Measurements from ENCODE around the gene ALDH3A1. TPM values are rescaled to one million over a fixed set of nuclear protein-coding genes. Genes with fewer than 3 reads are reported as not detected.

The ALDH3A1 gene
- total and polyA plus RNA-seq, 10 of the 15 experiments (the other 5 are each of a cell fraction or from before 2014, with no cell fraction given) = 0.20 TPM; not detected in 9

DNA sequence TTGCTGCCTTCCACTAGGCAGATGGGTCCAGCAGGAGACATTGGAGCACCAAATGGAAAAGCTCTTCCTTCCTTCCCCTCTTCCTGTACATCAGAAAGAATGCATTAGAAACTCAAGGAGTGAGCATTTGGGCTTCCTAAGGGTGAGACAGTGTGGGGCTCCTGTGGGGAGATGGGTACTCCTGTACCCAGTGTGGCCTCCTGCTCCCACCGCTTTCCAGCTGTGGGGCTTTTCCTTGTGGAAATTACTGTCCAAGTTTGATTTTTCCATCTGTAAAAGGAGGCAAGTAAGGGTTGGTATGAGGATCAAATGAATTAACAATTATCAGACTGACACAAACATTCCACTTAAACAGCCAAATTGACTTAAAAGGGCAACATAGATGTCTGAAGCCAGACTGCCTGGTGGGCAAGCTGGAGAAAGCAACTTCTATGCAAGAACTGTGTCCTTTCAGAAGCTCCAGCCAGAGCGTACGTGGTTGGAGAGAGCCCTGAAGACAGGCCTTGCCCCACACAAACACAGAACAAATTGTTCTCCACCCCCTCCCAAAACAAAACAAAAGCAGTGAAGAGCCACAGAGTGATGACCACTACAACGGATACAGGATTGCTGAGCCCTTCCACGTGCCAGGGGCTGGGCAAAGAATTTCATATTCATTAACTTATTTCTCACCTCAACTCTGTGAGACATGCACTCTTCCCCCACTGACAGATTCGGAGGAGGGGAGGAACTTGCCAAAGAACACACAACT lies 23.1 kb upstream of the ALDH3A1 start:
- 48% methylated on average over 6 of the region's 6 CpGs for WGBS (ENCODE audit: insufficient coverage, insufficient replicate concordance, low lambda C conversion rate, missing lambda C conversion rate)
- Histone ChIP-seq H3K4me1 (ENCODE audit: control insufficient read depth, insufficient read depth, low read length) (peaks cover 18% of the 10 kb centered on the region), H3K27ac (ENCODE audit: control insufficient read depth, insufficient read depth) (no peak overlapping the region), H3K4me3 (no peak overlapping the region), H3K9ac (ENCODE audit: control insufficient read depth, insufficient read depth, low read length) (no peak overlapping the region), H3K79me2 (ENCODE audit: control insufficient read depth, insufficient read depth, low read length) (no peaks in the 10 kb centered on the region), H3K4me2 (ENCODE audit: control insufficient read depth, insufficient read depth) (no peak overlapping the region), H3K27me3 (replicated peaks in 1 of 2; ENCODE audit: control insufficient read depth in 2 of 2, insufficient read depth in 2 of 2, low read length in 1 of 2) (no peaks in the 10 kb centered on the region), H4K20me1 (ENCODE audit: control insufficient read depth, insufficient read depth) (no peaks in the 10 kb centered on the region), H3K36me3 (ENCODE audit: control insufficient read depth in 2 of 2, insufficient read depth in 2 of 2, low read length in 1 of 2) (no peaks in the 10 kb centered on the region), H2AFZ (ENCODE audit: control insufficient read depth, low read depth, low read length) (no peak overlapping the region), H3K9me3 (replicated peaks; ENCODE audit: control insufficient read depth, insufficient read depth, low read length) (no peaks in the 10 kb centered on the region)
- in situ Hi-C loops (cut with MboI) = no loop called here
- FAIRE-seq (no peak), ATAC-seq (no peak), DNase-seq (ENCODE audit: low read depth, low spot score) (no peak)
- no TSS peak for BruUV-seq (replicated peaks)
- intact Hi-C loops (cut with micrococcal nuclease; ENCODE audit: unreplicated experiment) = no loop called here
- RAD21 ChIA-PET (ENCODE audit: unreplicated experiment) = no interaction called here
- SMC1A ChIA-PET (ENCODE audit: uncharacterized antibody, unreplicated experiment) = interaction anchor here (1.1 kb wide), 1 partner anchor 18 kb away, joined by 3 read pairs; no protein-coding TSS in a partner anchor
- TF ChIP-seq KDM1A (IDR thresholded peaks at IDR 0.05; ENCODE audit: borderline replicate concordance) (no peak), EED (IDR thresholded peaks at IDR 0.05; ENCODE audit: low read depth) (no peak)
- TF ChIP-seq, protein P1, sequence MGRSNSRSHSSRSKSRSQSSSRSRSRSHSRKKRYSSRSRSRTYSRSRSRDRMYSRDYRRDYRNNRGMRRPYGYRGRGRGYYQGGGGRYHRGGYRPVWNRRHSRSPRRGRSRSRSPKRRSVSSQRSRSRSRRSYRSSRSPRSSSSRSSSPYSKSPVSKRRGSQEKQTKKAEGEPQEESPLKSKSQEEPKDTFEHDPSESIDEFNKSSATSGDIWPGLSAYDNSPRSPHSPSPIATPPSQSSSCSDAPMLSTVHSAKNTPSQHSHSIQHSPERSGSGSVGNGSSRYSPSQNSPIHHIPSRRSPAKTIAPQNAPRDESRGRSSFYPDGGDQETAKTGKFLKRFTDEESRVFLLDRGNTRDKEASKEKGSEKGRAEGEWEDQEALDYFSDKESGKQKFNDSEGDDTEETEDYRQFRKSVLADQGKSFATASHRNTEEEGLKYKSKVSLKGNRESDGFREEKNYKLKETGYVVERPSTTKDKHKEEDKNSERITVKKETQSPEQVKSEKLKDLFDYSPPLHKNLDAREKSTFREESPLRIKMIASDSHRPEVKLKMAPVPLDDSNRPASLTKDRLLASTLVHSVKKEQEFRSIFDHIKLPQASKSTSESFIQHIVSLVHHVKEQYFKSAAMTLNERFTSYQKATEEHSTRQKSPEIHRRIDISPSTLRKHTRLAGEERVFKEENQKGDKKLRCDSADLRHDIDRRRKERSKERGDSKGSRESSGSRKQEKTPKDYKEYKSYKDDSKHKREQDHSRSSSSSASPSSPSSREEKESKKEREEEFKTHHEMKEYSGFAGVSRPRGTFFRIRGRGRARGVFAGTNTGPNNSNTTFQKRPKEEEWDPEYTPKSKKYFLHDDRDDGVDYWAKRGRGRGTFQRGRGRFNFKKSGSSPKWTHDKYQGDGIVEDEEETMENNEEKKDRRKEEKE (IDR thresholded peaks at IDR 0.05) = no peak
- POLR2A ChIA-PET = no interaction called here
- CTCF ChIA-PET = interaction anchor here (0.7 kb wide), 2 partner anchors 27 to 256 kb away, joined by 3 read pairs; no protein-coding TSS in a partner anchor

Data from GM12878 (cell line).